Activated CD4-positive, alpha-beta memory T cell treated with anti-CD3 and anti-CD28 coated beads for 36 hours (primary cell): ENCODE data around the gene ADARB1. TPM values are rescaled to one million over a fixed set of nuclear protein-coding genes. Genes with fewer than 3 reads are reported as not detected.
A peak's percentile ranks its signal among the peaks of the same experiment; 100 is the strongest.

Source experiments
- CTCF ChIA-PET: fragments of 350-600 bp; sonication (Branson Sonifier 250); formaldehyde crosslinking; loops from one replicate; lab custom pipeline; 2021; ENCODE audit warnings: antibody characterized with exemption, inconsistent platforms; lab: Charles Lee
- POLR2A ChIA-PET: fragments of 350-600 bp; sonication (Branson Sonifier 250); formaldehyde crosslinking; loops from one replicate; lab custom pipeline; 2021; ENCODE audit warnings: antibody characterized with exemption; lab: Charles Lee
- DNase-seq: peaks from one replicate; pipeline ENCODE4 v3.0.0-alpha.2; 2020
- H3K27ac Mint-ChIP-seq: one replicate; pipeline ENCODE4 v1.8.0; 2021; ENCODE audit warnings: mixed read lengths
- H3K27me3 Mint-ChIP-seq: one replicate; pipeline ENCODE4 v1.8.0; 2021; ENCODE audit warnings: mixed read lengths
- H3K36me3 Mint-ChIP-seq: one replicate; pipeline ENCODE4 v1.8.0; 2021; ENCODE audit warnings: mixed read lengths
- H3K4me1 Mint-ChIP-seq: one replicate; pipeline ENCODE4 v1.8.0; 2021; ENCODE audit warnings: low read depth, mixed read lengths
- H3K4me3 Mint-ChIP-seq: one replicate; pipeline ENCODE4 v1.8.0; 2021; ENCODE audit warnings: mild to moderate bottlenecking, mixed read lengths
- H3K9me3 Mint-ChIP-seq: one replicate; pipeline ENCODE4 v1.8.0; 2021; ENCODE audit warnings: mixed read lengths
- intact Hi-C: fragments of 100-400 bp; cut with micrococcal nuclease; formaldehyde crosslinking; loops from one replicate; pipeline ENCODE4 v1.15.1; 2023
- total RNA-seq, 2 experiments: library from RNA; stranded (reverse); gene quantifications; one replicate each; pipeline ENCODE4 v1.2.3, GENCODE V29; 2021

The ADARB1 gene
- total RNA-seq, 2 experiments from 2014 or later, result 37.6 to 40.6 TPM

DNA sequence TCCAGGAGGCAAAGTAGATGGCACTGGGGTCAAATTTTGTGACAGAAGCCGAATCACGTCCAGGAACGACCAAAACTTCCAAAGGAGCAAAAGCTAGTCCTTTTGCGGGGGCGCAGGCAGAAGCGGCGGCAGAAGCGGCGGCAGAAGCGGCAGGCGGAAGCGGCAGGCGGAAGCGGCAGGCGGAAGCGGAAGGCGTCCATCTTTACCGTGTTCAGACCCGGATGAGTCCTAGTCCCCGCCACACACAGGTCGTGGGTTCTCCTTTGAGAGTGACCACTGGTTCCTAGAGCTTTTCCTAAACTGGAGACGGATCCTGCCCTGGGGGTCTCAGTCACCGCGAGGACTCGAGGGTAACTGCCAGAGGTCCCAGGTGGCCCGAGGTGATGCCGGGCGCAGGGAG lies 159.7 kb downstream of the ADARB1 start:
- H3K9me3 Mint-ChIP-seq, result no peaks in the 10 kb centered on the region
- intact Hi-C loops, result no loop called here
- peak overlapping the region; percentile 20 for H3K4me3 Mint-ChIP-seq
- no peak overlapping the region for H3K27ac Mint-ChIP-seq
- H3K36me3 Mint-ChIP-seq, result no peaks in the 10 kb centered on the region
- CTCF ChIA-PET, result interaction anchor here (0.7 to 2.0 kb wide), 2 partner anchors 56 to 96 kb away, joined by 3 to 5 read pairs; no protein-coding TSS in a partner anchor
- H3K27me3 Mint-ChIP-seq, result peaks cover 20% of the 10 kb centered on the region
- H3K4me1 Mint-ChIP-seq, result peaks cover under 1% of the 10 kb centered on the region
- DNase-seq, result no peak
- POLR2A ChIA-PET, result no interaction called here

DNA sequence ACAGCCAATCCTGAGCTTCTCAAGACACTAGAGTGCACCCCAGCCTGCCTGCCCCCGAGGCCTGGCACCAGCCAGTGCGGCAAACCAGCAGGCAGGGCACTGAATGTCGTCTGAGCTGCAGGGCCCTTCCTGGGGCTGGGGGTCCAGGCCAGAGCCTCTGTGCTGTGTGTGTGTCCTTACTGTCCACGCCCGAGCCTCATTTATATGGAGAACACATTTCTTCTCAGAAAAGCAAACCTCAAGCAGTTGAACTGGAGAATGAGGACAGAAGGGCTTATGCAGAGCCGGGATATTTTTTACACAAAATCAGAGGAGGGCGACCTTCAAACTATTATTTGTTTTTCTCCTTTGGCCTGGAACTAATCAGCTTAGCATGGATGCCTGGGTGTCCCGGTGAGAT lies 160.6 kb downstream of the ADARB1 start:
- no peak overlapping the region for H3K27ac Mint-ChIP-seq
- peaks cover 20% of the 10 kb centered on the region for H3K27me3 Mint-ChIP-seq
- no peak overlapping the region for H3K4me3 Mint-ChIP-seq
- no peaks in the 10 kb centered on the region for H3K36me3 Mint-ChIP-seq
- intact Hi-C loops, result no loop called here
- CTCF ChIA-PET, result interaction anchor here (2.0 kb wide), 1 partner anchor 97 kb away, joined by 5 read pairs; no protein-coding TSS in a partner anchor
- no peak for DNase-seq
- POLR2A ChIA-PET, result no interaction called here
- H3K4me1 Mint-ChIP-seq, result no peaks in the 10 kb centered on the region
- no peaks in the 10 kb centered on the region for H3K9me3 Mint-ChIP-seq

DNA sequence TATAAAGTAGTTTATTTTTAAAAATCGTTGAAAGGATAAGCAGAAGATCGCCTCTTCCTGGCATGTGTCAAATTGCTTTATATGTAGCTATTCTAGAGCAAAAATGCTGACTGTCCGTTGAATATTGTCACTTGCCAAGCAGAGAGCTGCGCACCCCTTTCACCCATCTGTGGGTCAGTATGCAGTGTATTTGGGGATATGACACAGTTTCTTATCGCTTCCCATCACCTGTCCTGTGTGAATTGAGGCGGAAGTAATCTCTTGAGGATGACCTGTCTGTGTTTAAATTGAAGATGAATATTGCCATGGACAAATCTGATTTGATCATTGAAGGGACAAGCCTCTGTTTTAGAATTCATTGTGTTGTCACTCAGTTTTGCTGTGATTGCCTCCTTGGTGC lies 161.1 kb downstream of the ADARB1 start:
- ChIA-PET POLR2A (no interaction called here), CTCF (interaction anchor here (2.0 kb wide), 1 partner anchor 97 kb away, joined by 5 read pairs; no protein-coding TSS in a partner anchor)
- H3K27ac Mint-ChIP-seq, result no peak overlapping the region
- H3K27me3 Mint-ChIP-seq, result peaks cover 20% of the 10 kb centered on the region
- no peak for DNase-seq
- no peaks in the 10 kb centered on the region for H3K4me1 Mint-ChIP-seq
- H3K9me3 Mint-ChIP-seq, result no peaks in the 10 kb centered on the region
- H3K4me3 Mint-ChIP-seq, result no peak overlapping the region
- intact Hi-C loops, result no loop called here
- H3K36me3 Mint-ChIP-seq, result no peaks in the 10 kb centered on the region

DNA sequence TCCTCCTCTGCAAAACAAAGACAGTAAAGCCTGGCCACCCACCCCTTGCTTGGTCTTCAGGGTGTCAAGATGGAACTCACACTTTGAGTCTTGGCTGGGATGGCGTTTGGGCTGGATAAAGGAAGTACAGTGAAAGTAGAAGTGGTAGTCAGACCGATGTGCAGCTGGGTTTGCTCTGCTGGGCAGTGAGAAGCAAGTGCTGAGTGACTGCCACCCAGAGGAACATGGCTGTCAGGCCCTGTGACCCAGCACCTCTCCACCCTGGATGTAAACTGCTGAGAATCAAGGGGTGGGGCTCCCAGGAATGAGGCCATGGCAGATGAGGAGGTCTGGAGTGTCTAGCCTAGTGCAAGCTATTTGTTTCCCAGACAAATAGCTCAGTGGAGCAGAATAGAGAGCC lies 162.1 kb downstream of the ADARB1 start:
- POLR2A ChIA-PET, result no interaction called here

DNA sequence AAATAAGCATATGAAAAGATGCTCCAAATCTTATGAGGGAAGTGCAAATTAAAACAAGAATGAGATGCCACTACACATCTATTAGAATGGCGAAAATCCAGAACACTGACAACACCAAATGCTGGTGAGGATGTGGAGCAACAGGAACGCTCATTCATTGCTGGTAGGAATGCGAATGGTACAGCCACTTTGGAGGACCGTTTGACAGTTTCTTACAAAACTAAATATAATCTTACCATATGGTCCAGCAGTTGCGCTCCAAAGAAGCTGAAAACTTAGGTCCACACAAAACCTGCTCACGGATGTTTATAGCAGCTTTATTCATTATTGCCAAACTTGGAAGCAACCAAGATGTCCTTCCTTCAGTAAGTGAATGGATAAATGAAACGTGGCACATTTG lies 163.0 kb downstream of the ADARB1 start:
- ChIA-PET POLR2A (no interaction called here), CTCF (interaction anchor here (1.3 kb wide), 1 partner anchor 100 kb away, joined by 3 read pairs; no protein-coding TSS in a partner anchor)
- no peak overlapping the region for H3K4me3 Mint-ChIP-seq
- H3K27ac Mint-ChIP-seq, result no peak overlapping the region
- H3K4me1 Mint-ChIP-seq, result no peaks in the 10 kb centered on the region
- H3K9me3 Mint-ChIP-seq, result peaks cover 4% of the 10 kb centered on the region
- intact Hi-C loops, result no loop called here
- H3K27me3 Mint-ChIP-seq, result peaks cover 17% of the 10 kb centered on the region
- H3K36me3 Mint-ChIP-seq, result no peaks in the 10 kb centered on the region
- no peak for DNase-seq

More for the DNA sequence above, 162.1 kb downstream of the ADARB1 start:
- CTCF ChIA-PET, result interaction anchor here (1.2 to 1.4 kb wide), 3 partner anchors 9 to 100 kb away, joined by 3 to 4 read pairs (median 4); no protein-coding TSS in a partner anchor
- Mint-ChIP-seq H3K36me3 (no peaks in the 10 kb centered on the region), H3K4me3 (no peak overlapping the region), H3K27ac (no peak overlapping the region), H3K27me3 (peaks cover 20% of the 10 kb centered on the region), H3K4me1 (no peaks in the 10 kb centered on the region), H3K9me3 (peaks cover 2% of the 10 kb centered on the region)
- intact Hi-C loops, result no loop called here
- DNase-seq, result no peak

DNA sequence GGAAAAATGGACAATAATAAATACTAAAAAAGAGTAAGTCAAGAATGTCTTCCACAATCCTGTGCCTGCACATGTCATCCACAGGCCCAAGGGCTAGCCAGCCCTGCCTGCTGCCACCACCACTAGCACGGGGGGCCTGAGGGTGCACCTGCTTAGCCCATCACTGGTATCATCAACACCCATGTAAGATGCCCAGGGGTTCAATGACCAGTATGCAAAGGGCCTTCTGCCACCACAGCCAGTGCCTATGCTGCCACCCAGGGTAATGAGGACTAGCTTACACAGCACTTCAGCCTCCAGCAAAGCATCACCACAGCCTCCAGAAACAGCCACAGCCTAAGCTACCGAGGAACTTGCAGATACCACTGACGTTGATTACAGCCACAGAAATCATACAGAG lies 167.0 kb downstream of the ADARB1 start:
- Mint-ChIP-seq H3K36me3 (peaks cover 3% of the 10 kb centered on the region), H3K27ac (no peak overlapping the region), H3K27me3 (peaks cover 9% of the 10 kb centered on the region), H3K4me1 (no peaks in the 10 kb centered on the region), H3K4me3 (no peak overlapping the region), H3K9me3 (peaks cover 21% of the 10 kb centered on the region)
- intact Hi-C loops, result no loop called here
- no peak for DNase-seq
- ChIA-PET CTCF (no interaction called here), POLR2A (no interaction called here)

DNA sequence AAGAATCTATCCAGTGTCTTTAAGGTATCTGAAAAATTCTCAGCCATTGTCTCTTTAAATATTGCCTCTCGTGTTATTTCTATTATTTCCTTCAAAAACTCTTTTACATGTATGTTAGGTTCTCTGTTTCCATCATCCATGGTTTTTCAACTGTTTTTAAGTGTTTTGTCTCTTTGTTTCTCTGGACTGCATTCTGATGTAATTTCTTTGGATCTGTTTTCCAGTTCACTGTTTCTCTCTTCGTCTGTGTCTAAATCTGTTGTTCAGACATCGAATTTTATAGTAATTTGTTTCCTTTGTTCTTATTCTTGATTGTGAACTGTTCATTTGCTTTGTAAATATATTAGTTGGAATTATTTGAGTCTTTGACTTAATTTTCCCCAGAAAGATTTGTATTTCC lies 169.2 kb downstream of the ADARB1 start:
- ChIA-PET CTCF (no interaction called here), POLR2A (no interaction called here)
- Mint-ChIP-seq H3K36me3 (peaks cover 3% of the 10 kb centered on the region), H3K4me3 (no peak overlapping the region), H3K27ac (no peak overlapping the region), H3K4me1 (no peaks in the 10 kb centered on the region), H3K9me3 (peaks cover 21% of the 10 kb centered on the region), H3K27me3 (peaks cover 4% of the 10 kb centered on the region)
- no peak for DNase-seq
- intact Hi-C loops, result no loop called here

DNA sequence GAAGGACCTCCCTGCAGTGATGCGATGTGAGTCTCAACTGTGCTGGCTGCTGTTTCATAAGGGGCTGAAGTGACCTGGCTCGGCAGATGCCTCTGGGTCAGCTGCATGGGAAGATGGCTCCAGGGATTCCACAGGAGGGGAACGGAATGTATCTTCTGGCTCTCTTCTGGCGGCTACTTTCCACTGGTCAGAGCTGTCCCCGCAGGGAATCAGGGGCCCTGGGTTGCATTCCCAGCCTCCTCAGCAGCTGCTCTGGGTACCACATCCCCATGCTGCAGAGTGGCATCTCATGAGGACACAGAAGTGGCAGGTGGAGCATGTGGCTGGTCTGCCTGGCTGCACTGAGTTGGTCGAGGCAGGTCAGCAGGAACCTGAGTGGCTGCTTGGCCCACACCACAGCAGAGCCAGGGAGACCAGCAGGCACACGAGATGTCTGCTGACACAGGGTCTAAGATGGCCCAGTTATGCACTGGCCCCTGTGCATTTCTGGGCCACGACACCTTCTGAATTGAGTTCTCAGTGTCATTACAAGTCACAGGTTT lies 170.5 kb downstream of the ADARB1 start:
- H3K36me3 Mint-ChIP-seq, result peaks cover 3% of the 10 kb centered on the region
- DNase-seq, result no peak
- POLR2A ChIA-PET, result no interaction called here
- CTCF ChIA-PET, result no interaction called here
- no peak overlapping the region for H3K4me3 Mint-ChIP-seq
- H3K4me1 Mint-ChIP-seq, result no peaks in the 10 kb centered on the region
- intact Hi-C loops, result no loop called here
- H3K27me3 Mint-ChIP-seq, result peaks cover 4% of the 10 kb centered on the region
- H3K27ac Mint-ChIP-seq, result no peak overlapping the region
- H3K9me3 Mint-ChIP-seq, result peaks cover 21% of the 10 kb centered on the region

DNA sequence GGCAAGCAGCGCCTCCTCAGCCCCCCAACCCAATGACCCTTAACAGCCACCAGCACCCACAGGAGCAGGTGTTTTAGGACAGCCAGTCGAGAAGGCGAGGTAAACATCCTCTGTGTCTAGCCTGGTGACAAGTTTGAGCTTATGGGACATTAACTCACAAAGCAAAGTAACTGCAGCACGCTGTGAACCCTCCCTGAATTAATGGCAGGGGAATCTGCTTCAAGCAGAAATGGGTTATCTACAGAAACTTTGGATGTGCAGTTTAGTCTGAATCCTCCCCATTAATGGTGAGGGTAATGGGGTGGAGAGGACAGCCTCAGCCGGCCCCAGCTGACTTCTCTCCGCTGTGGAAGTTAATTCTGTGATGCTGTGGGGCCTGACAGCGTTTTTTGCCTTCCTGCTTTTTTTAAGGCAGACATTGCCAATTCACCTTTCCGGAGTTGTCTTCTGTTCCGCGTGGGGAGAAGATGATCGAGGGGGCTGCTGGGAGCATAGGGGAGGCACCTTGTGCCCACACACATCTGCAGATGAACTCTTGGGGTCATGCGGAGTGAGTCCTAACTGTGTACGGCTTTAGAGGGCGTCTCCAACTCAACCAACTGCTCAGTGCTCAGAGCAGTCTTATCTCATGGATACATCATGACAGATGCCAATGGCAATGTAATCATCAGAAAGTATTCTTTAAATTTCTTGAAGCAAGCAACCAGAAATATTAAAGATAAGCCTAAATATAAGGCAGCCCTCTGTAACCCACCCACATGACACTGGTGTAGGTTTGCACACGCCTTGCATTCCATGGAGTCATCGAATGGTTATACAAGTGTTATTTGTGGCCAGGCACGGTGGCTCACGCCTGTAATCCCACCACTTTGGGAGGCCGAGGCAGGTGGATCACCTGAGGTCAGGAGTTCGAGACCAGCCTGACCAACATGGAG lies 172.3 kb downstream of the ADARB1 start:
- Mint-ChIP-seq H3K9me3 (peaks cover 19% of the 10 kb centered on the region), H3K4me3 (no peak overlapping the region), H3K27ac (no peak overlapping the region), H3K4me1 (no peaks in the 10 kb centered on the region), H3K36me3 (peaks cover 3% of the 10 kb centered on the region), H3K27me3 (peaks cover 4% of the 10 kb centered on the region)
- intact Hi-C loops, result no loop called here
- POLR2A ChIA-PET, result no interaction called here
- no peak for DNase-seq
- CTCF ChIA-PET, result no interaction called here

DNA sequence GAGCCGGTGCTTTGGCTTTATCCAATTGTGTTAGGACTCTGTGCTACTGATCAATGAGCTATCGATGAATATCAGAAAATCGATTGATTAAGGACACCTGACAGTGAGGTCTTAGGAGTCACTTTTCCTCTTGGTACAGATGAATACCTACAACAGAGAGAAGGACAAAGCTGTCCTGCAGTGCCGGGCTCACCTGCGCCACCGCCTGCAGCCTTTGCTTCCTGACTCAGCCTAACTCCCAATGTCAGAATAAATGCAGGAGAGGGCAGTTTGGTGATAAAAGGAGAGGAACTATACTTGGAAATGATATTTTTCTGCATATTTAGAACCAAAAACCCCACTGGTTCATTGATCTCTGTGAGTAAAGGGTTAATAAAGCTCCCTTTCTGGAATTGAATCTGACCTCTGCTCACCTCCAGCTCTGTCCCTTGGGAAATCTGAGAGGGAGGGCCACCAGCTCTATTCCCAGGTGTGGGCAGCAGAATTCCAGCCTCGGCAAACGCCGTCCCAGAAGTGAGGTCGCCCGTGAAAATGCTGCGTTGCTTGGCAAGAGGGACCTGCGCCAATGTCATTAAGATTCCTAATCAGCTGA lies 174.0 kb downstream of the ADARB1 start:
- Mint-ChIP-seq H3K27me3 (peaks cover 4% of the 10 kb centered on the region), H3K4me3 (no peak overlapping the region), H3K27ac (no peak overlapping the region), H3K4me1 (no peaks in the 10 kb centered on the region), H3K36me3 (peaks cover 3% of the 10 kb centered on the region), H3K9me3 (peaks cover 14% of the 10 kb centered on the region)
- DNase-seq, result no peak
- intact Hi-C loops, result no loop called here
- CTCF ChIA-PET, result interaction anchor here (1.2 kb wide), 1 partner anchor 9 kb away, joined by 3 read pairs; no protein-coding TSS in a partner anchor
- POLR2A ChIA-PET, result no interaction called here

DNA sequence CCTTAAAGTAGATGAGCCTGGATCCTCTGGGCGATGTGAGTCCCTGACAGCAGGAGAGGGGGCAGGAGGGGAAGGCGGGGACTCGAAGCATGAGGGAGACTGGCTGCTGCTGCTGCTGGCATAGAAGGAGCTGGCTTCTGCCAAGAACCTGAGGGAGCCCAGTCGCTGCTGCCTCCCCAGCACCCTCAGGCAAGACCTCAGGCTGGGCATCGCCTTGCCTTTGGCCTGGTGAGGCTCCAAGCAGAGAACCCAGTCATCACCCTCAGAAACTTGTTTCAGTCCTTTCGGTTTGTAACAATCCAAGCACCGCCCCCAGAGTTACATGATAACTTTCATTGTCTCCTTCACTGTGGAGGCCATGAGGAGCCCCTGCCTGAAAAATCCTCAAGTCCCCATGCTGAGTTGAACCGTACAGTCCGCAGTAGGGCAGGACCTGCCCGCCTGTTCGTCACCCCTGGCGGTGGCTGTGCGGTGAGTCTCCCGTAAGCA lies 174.6 kb downstream of the ADARB1 start:
- Mint-ChIP-seq H3K4me1 (no peaks in the 10 kb centered on the region), H3K27ac (no peak overlapping the region), H3K9me3 (peaks cover 9% of the 10 kb centered on the region), H3K4me3 (no peak overlapping the region), H3K27me3 (peaks cover 4% of the 10 kb centered on the region), H3K36me3 (no peaks in the 10 kb centered on the region)
- CTCF ChIA-PET, result interaction anchor here (1.0 to 1.2 kb wide), 2 partner anchors 8 to 109 kb away, joined by 3 to 4 read pairs; no protein-coding TSS in a partner anchor
- POLR2A ChIA-PET, result no interaction called here
- intact Hi-C loops, result no loop called here
- no peak for DNase-seq

DNA sequence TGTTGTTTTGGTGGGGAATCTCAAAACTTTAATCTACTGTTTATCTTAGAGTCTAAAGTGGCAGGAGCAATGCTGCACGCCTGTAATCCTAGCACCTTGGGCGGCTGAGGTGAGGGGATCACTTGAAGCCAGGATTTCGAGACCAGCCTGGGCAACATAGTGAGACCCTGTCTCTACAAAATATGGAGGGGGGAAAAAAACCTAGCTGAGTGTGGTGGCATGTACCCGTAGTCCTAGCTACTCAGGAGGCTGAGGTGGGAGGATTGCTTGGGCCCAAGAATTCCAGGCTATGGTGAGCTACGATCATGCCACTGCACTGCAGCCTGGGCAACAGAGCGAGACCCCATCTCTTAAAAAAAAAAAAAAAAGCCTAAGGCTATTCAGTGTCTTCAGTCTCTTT lies 175.2 kb downstream of the ADARB1 start:
- Mint-ChIP-seq H3K27ac (no peak overlapping the region), H3K36me3 (no peaks in the 10 kb centered on the region), H3K9me3 (peaks cover 3% of the 10 kb centered on the region), H3K27me3 (peaks cover 6% of the 10 kb centered on the region), H3K4me3 (no peak overlapping the region), H3K4me1 (peaks cover 2% of the 10 kb centered on the region)
- no peak for DNase-seq
- CTCF ChIA-PET, result interaction anchor here (1.0 kb wide), 1 partner anchor 109 kb away, joined by 4 read pairs; no protein-coding TSS in a partner anchor
- POLR2A ChIA-PET, result no interaction called here
- intact Hi-C loops, result no loop called here
